Measurements from ENCODE around the gene SGCA. TPM values are rescaled to one million over a fixed set of nuclear protein-coding genes. Genes with fewer than 3 reads are reported as not detected.

SGCA gene
- total RNA-seq, 1 donor from 2014 or later, result not detected

- Mint-ChIP-seq H3K27ac (no peak overlapping the region), H3K27me3 (ENCODE audit: insufficient read depth, low read depth) (peaks cover 7% of the 10 kb centered on the region), H3K4me3 (no peak overlapping the region), H3K4me1 (peaks cover 34% of the 10 kb centered on the region), H3K9me3 (no peaks in the 10 kb centered on the region), H3K36me3 (peaks cover 6% of the 10 kb centered on the region)
- Histone ChIP-seq H3K4me1 (peaks cover 21% of the 10 kb centered on the region), H3K36me3 (no peaks in the 10 kb centered on the region), H4K20me1 (ENCODE audit: low read depth) (no peaks in the 10 kb centered on the region), H3K79me2 (ENCODE audit: low read depth) (no peaks in the 10 kb centered on the region), H3K9ac (no peak overlapping the region), H3K4me2 (no peak overlapping the region), H2AFZ (replicated peaks) (no peak overlapping the region), H3K9me3 (ENCODE audit: low read depth) (no peaks in the 10 kb centered on the region), H3K27ac (no peak overlapping the region), H3K27me3 (no peaks in the 10 kb centered on the region), H3F3A (ENCODE audit: low read depth) (no peaks in the 10 kb centered on the region), H3K4me3 (no peak overlapping the region)
- TF ChIP-seq EZH2phosphoT487 (IDR thresholded peaks at IDR 0.05) (no peak), EZH2 (IDR thresholded peaks at IDR 0.05) (no peak), CTCF (IDR thresholded peaks at IDR 0.05) (no peak)
- DNase-seq (ENCODE audit: low spot score), result no peak
These were observed 20.0 kb downstream of the SGCA start for GRCh38 chr17:50185631-50186471.

GRCh38 chr17:50186661-50187393 lies 21.0 kb downstream of the SGCA start:
- Histone ChIP-seq H3K79me2 (ENCODE audit: low read depth) (no peaks in the 10 kb centered on the region), H3K9ac (no peak overlapping the region), H4K20me1 (ENCODE audit: low read depth) (no peaks in the 10 kb centered on the region), H3K4me2 (no peak overlapping the region), H3K36me3 (no peaks in the 10 kb centered on the region), H3K27me3 (no peaks in the 10 kb centered on the region), H3K4me3 (no peak overlapping the region), H3K27ac (no peak overlapping the region), H2AFZ (replicated peaks) (no peak overlapping the region), H3K4me1 (peaks cover 21% of the 10 kb centered on the region), H3K9me3 (ENCODE audit: low read depth) (no peaks in the 10 kb centered on the region), H3F3A (ENCODE audit: low read depth) (no peaks in the 10 kb centered on the region)
- Mint-ChIP-seq H3K36me3 (peaks cover 6% of the 10 kb centered on the region), H3K27ac (peak overlapping the region; percentile 76), H3K4me3 (no peak overlapping the region), H3K4me1 (peaks cover 27% of the 10 kb centered on the region), H3K27me3 (ENCODE audit: insufficient read depth, low read depth) (peaks cover 7% of the 10 kb centered on the region), H3K9me3 (no peaks in the 10 kb centered on the region)
- no peak for DNase-seq (ENCODE audit: low spot score)
- TF ChIP-seq EZH2 (IDR thresholded peaks at IDR 0.05), result no peak
- TF ChIP-seq EZH2phosphoT487 (IDR thresholded peaks at IDR 0.05), result no peak

- H3K36me3 Mint-ChIP-seq, result peaks cover 6% of the 10 kb centered on the region
- peaks cover 9% of the 10 kb centered on the region for H3K27me3 Mint-ChIP-seq (ENCODE audit: insufficient read depth, low read depth)
- Histone ChIP-seq H3K9ac (no peak overlapping the region), H3K4me3 (no peak overlapping the region), H3K36me3 (no peaks in the 10 kb centered on the region), H3K4me2 (no peak overlapping the region), H3K27me3 (no peaks in the 10 kb centered on the region), H3F3A (ENCODE audit: low read depth) (no peaks in the 10 kb centered on the region), H3K27ac (no peak overlapping the region), H4K20me1 (ENCODE audit: low read depth) (no peaks in the 10 kb centered on the region), H2AFZ (replicated peaks) (no peak overlapping the region), H3K79me2 (ENCODE audit: low read depth) (no peaks in the 10 kb centered on the region), H3K4me1 (peaks cover 21% of the 10 kb centered on the region), H3K9me3 (ENCODE audit: low read depth) (no peaks in the 10 kb centered on the region)
- no peaks in the 10 kb centered on the region for H3K9me3 Mint-ChIP-seq
- TF ChIP-seq CTCF (IDR thresholded peaks at IDR 0.05) (no peak), EZH2phosphoT487 (IDR thresholded peaks at IDR 0.05) (no peak), EZH2 (IDR thresholded peaks at IDR 0.05) (no peak)
- peak overlapping the region; percentile 76 for H3K27ac Mint-ChIP-seq
- no peak overlapping the region for H3K4me3 Mint-ChIP-seq
- H3K4me1 Mint-ChIP-seq, result peaks cover 25% of the 10 kb centered on the region
- no peak for DNase-seq (ENCODE audit: low spot score)
These were observed 21.6 kb downstream of the SGCA start for GRCh38 chr17:50187394-50187725.
